Body of pancreas (tissue), 4 donors: Measurements from ENCODE around the gene P2RX6.

Experiments
- CTCF ChIP-seq, 7 experiments: fragments of 450-650 bp in 4 of 7; fragments of 200-600 bp in 3 of 7; sonication (generic) in 3 of 7; IDR thresholded peaks; one replicate each; pipeline ENCODE4 v1.5.1; 2016 to 2019; ENCODE audit warnings: antibody characterized with exemption in 7 of 7
- POLR2A ChIP-seq, 3 donors: fragments of 450-650 bp; IDR thresholded peaks; one replicate each; pipeline ENCODE4 v1.6.1; 2016; ENCODE audit warnings: antibody characterized with exemption in 3 of 3, mild to moderate bottlenecking in 2 of 3

- TF ChIP-seq CTCF (IDR thresholded peaks at IDR 0.05) (no peak), POLR2A (IDR thresholded peaks at IDR 0.05) (peak in 1 of 3 donors; percentile 9)
These were observed 16.3 kb upstream of the P2RX6 start for GRCh38 chr22:20998411-20999336.
